Ovary (tissue), 9 donors: Measurements from ENCODE around the gene MCTP2. TPM values are rescaled to one million over a fixed set of nuclear protein-coding genes. Genes with fewer than 3 reads are reported as not detected.

Source experiments
- DNase-seq, 5 donors: peaks; one replicate each; pipeline ENCODE4 v3.0.0-alpha.2; 2019 to 2020
- H3K27ac ChIP-seq, 2 donors: fragments of 200-600 bp; one replicate each; pipeline versions ENCODE4 v1.5.1 to v1.8.0; 2019 to 2022
- H3K27me3 ChIP-seq: fragments of 200-600 bp; one replicate; pipeline ENCODE4 v1.8.0; 2022
- H3K36me3 ChIP-seq: fragments of 200-600 bp; sonication (generic); one replicate; pipeline ENCODE4 v1.5.1; 2019
- H3K4me1 ChIP-seq: one replicate; pipeline ENCODE4 v1.8.1; 2013; ENCODE audit warnings: mild to moderate bottlenecking, moderate library complexity; ENCODE audit not compliant: insufficient read depth
- H3K4me3 ChIP-seq: fragments of 200-600 bp; sonication (generic); one replicate; pipeline ENCODE4 v1.5.1; 2017
- H3K9me3 ChIP-seq, 2 donors: fragments of 200-600 bp in 1 of 2; sonication (generic) in 1 of 2; one replicate each; pipeline versions ENCODE4 v1.5.1 to v1.8.1; 2013 to 2019; ENCODE audit warnings: mild to moderate bottlenecking in 1 of 2, moderate library complexity in 1 of 2
- CTCF ChIP-seq, 3 donors: fragments of 450-650 bp in 2 of 3; fragments of 200-600 bp in 1 of 3; IDR thresholded peaks; one replicate each; pipeline versions ENCODE4 v1.5.1 to v1.8.0; 2016 to 2022; ENCODE audit warnings: antibody characterized with exemption in 3 of 3, mild to moderate bottlenecking in 1 of 3
- EP300 ChIP-seq: sonication (generic); formaldehyde crosslinking; IDR thresholded peaks from one replicate; pipeline ENCODE4 v1.6.1; 2017; ENCODE audit warnings: antibody characterized with exemption
- POLR2A ChIP-seq: fragments of 450-650 bp; IDR thresholded peaks from one replicate; pipeline ENCODE4 v1.6.1; 2017; ENCODE audit warnings: antibody characterized with exemption, mild to moderate bottlenecking, moderate library complexity
- WGBS, 3 donors: extraction: QIAGEN DNeasy Blood & Tissue Kit in 1 of 3; methylation state at CpG; one replicate each; pipeline versions ENCODE4 v1.1.5 to v1.1.7; 2013 to 2017; 5-methylcytosine and 5-hydroxymethylcytosine counted together
- intact Hi-C, 4 donors: fragments of 100-400 bp; cut with DNase I; formaldehyde crosslinking; loops; one replicate each; pipeline versions ENCODE4 v1.11.0 to v1.15.1; 2022 to 2023
- polyA plus RNA-seq, 2 donors: library from polyadenylated mRNA; stranded (reverse); fragments of 200-250 nt in 1 of 2; fragments of 350-450 nt in 1 of 2; fragmentation: Illumina TruSeq in 1 of 2; extraction: RNeasy Lipid Tissue Mini Kit (QIAGEN cat#74804) in 1 of 2; gene quantifications; one replicate each; pipeline ENCODE4 v1.2.3, GENCODE V29; 2013 to 2014
- total RNA-seq, 7 donors: library from RNA; depleted of rRNA in 2 of 7; stranded (reverse); fragments of >200 nt in 2 of 7; fragmentation: NEBNext Ultra II Directional in 3 of 7; extraction: Animal tissue kit (Norgen Biotek cat#: 25700) in 3 of 7; gene quantifications; one replicate each; pipeline versions ENCODE4 v1.1.0 to v1.2.4, GENCODE V29; 2016 to 2023
- donor health status: DM: no; HTN: no; CAD: no; lungs with moderate emphysema.
- donor health status: DM: no; HTN: no; CAD: no.
- donor health status: Bipolar disorder and iron deficiency.
- donor health status: DM: yes; HTN: yes; CAD: no.
- donor health status: DM: no; HTN: no; CAD: no.
- donor health status: DM: yes; HTN: yes; CAD: no.

MCTP2 gene
- total and polyA plus RNA-seq, 9 donors = 0.71 to 44.5 (median 5.7) TPM

- H3K4me3 ChIP-seq = no peak overlapping the region
- no peak for TF ChIP-seq POLR2A
- no peak for TF ChIP-seq EP300
- no peak for TF ChIP-seq CTCF (IDR thresholded peaks at IDR 0.05)
These were observed 69.3 kb downstream of the MCTP2 start for GRCh38 chr15:94300612-94301011.

GRCh38 chr15:94305133-94305532 lies 73.8 kb downstream of the MCTP2 start:
- Histone ChIP-seq H3K27ac (no peak overlapping the region), H3K4me3 (no peak overlapping the region), H3K36me3 (no peaks in the 10 kb centered on the region), H3K27me3 (no peaks in the 10 kb centered on the region), H3K4me1 (no peaks in the 10 kb centered on the region), H3K9me3 (no peaks in the 10 kb centered on the region)
- no peak for DNase-seq
- TF ChIP-seq EP300 = no peak
- no peak for TF ChIP-seq CTCF (IDR thresholded peaks at IDR 0.05)
- no peak for TF ChIP-seq POLR2A
- intact Hi-C loops = no loop called here
- 95 to 96% (median 96%) methylated on average over 4 of the region's 4 CpGs for WGBS, 3 donors

More at GRCh38 chr15:94300612-94301011, 69.3 kb downstream of the MCTP2 start:
- Histone ChIP-seq H3K27ac (no peak overlapping the region), H3K36me3 (no peaks in the 10 kb centered on the region), H3K9me3 (no peaks in the 10 kb centered on the region), H3K27me3 (no peaks in the 10 kb centered on the region), H3K4me1 (no peaks in the 10 kb centered on the region)
- intact Hi-C loops = no loop called here
- no peak for DNase-seq

DNA sequence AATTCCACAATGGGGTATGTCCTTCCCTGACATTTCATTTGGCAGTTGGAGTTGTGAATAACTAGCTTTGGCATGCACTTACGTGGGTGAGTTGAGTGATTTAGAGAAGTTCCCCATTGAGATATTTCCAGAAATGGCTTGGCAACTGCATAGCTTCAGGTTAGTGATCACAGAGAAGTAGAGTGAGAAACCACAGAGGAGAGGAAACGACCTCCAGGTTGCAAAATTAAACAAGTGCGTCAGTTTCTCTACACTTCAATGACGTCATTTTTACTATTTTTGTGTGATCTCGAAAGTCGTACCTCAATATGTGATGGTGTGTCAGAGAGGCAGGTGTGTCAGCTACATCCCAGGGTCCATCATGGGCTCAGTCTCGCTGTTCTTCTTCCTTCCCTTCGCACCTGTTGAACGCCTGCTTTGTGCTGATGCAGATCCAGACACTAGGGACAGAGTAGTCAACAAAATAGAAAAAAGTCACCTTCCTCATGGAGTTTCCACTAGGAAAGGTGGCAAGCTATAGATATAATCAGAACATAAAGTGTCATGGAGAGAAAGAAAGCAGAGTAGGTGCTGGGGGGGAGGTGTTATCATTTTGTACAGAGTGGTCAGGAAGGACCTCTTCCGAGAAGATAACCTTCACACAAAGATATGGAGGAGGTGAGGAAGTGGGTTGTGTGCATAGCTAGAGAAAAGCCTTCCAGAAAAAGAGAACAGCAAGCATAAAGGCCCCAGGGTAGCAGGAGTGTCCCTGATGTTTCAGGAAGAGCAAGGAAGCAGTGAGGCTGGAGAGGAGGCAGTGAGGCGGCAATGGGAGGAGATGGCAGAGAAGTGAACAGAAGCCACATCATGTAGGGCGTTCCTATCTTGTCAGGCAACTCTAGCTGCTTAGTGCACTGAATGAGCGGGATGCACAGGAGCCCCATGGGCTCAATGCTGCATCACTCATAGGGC lies 75.6 kb downstream of the MCTP2 start:
- intact Hi-C loops = no loop called here
- DNase-seq = no peak
- no peaks in the 10 kb centered on the region for H3K36me3 ChIP-seq
- TF ChIP-seq CTCF (IDR thresholded peaks at IDR 0.05) (no peak), EP300 (no peak), POLR2A (no peak)
- H3K27ac ChIP-seq = no peak overlapping the region
- no peaks in the 10 kb centered on the region for H3K9me3 ChIP-seq
- 76 to 84% (median 82%) methylated on average over 13 of the region's 13 CpGs for WGBS, 3 donors
- H3K4me1 ChIP-seq = no peaks in the 10 kb centered on the region
- H3K4me3 ChIP-seq = no peak overlapping the region
- no peaks in the 10 kb centered on the region for H3K27me3 ChIP-seq

- no peak overlapping the region for H3K27ac ChIP-seq
- H3K27me3 ChIP-seq = no peaks in the 10 kb centered on the region
- intact Hi-C loops = no loop called here
- DNase-seq = no peak
- no peaks in the 10 kb centered on the region for H3K4me1 ChIP-seq
- H3K36me3 ChIP-seq = no peaks in the 10 kb centered on the region
- H3K9me3 ChIP-seq = no peaks in the 10 kb centered on the region
- TF ChIP-seq EP300 = no peak
- no peak for TF ChIP-seq POLR2A
- no peak for TF ChIP-seq CTCF (IDR thresholded peaks at IDR 0.05)
- H3K4me3 ChIP-seq = no peak overlapping the region
- WGBS, 3 donors = 78 to 82% (median 79%) methylated on average over 5 of the region's 5 CpGs
These were observed 81.6 kb downstream of the MCTP2 start for GRCh38 chr15:94312946-94313345.
